ENCODE measurements around the gene TAF5L.

TAF5L gene

GRCh38 chr1:229594227-229595008, 31.5 kb downstream of the TAF5L start:
- Histone ChIP-seq H2AFZ (ENCODE audit: low read depth) (no peak overlapping the region), H3K4me1 (ENCODE audit: low read depth, poor library complexity, severe bottlenecking) (no peaks in the 10 kb centered on the region), H3K79me2 (ENCODE audit: insufficient read depth, low read depth) (peaks cover 2% of the 10 kb centered on the region; the same call in 1 of the 2 replicates), H3K36me3 (ENCODE audit: insufficient read depth) (no peaks in the 10 kb centered on the region), H4K20me1 (ENCODE audit: insufficient read depth) (no peaks in the 10 kb centered on the region), H3K4me2 (no peak overlapping the region), H3K9ac (no peak overlapping the region), H3K27ac (no peak overlapping the region), H3K27me3 (ENCODE audit: insufficient read depth, low read depth) (no peaks in the 10 kb centered on the region), H3K4me3 (IDR thresholded peaks at IDR 0.05; ENCODE audit: insufficient read depth, low read depth, low read length) (no peak overlapping the region)
- TF ChIP-seq CTCF (conservative IDR thresholded peaks at IDR 0.05; ENCODE audit: low read depth, low read length): no peak

GRCh38 chr1:229593800-229594199, 32.1 kb downstream of the TAF5L start:
- H4K20me1 ChIP-seq (ENCODE audit: insufficient read depth): no peaks in the 10 kb centered on the region
- no peak for TF ChIP-seq CTCF (conservative IDR thresholded peaks at IDR 0.05; ENCODE audit: low read depth, low read length)
- H3K4me1 ChIP-seq (ENCODE audit: low read depth, poor library complexity, severe bottlenecking): no peaks in the 10 kb centered on the region
- no peaks in the 10 kb centered on the region for H3K79me2 ChIP-seq (ENCODE audit: insufficient read depth, low read depth)
- no peak overlapping the region for H3K27ac ChIP-seq
- H3K4me3 ChIP-seq (IDR thresholded peaks at IDR 0.05; ENCODE audit: insufficient read depth, low read depth, low read length): no peak overlapping the region
- no peaks in the 10 kb centered on the region for H3K36me3 ChIP-seq (ENCODE audit: insufficient read depth)
- H3K27me3 ChIP-seq (ENCODE audit: insufficient read depth, low read depth): no peaks in the 10 kb centered on the region
- H3K9ac ChIP-seq: no peak overlapping the region
- no peak overlapping the region for H2AFZ ChIP-seq (ENCODE audit: low read depth)
- no peak overlapping the region for H3K4me2 ChIP-seq

GRCh38 chr1:229590119-229590518, 35.8 kb downstream of the TAF5L start:
- Histone ChIP-seq H2AFZ (ENCODE audit: low read depth) (no peak overlapping the region), H3K27me3 (ENCODE audit: insufficient read depth, low read depth) (no peaks in the 10 kb centered on the region), H3K4me2 (no peak overlapping the region), H4K20me1 (ENCODE audit: insufficient read depth) (no peaks in the 10 kb centered on the region), H3K79me2 (ENCODE audit: insufficient read depth, low read depth) (no peaks in the 10 kb centered on the region), H3K36me3 (ENCODE audit: insufficient read depth) (no peaks in the 10 kb centered on the region), H3K27ac (no peak overlapping the region), H3K4me1 (ENCODE audit: low read depth, poor library complexity, severe bottlenecking) (no peaks in the 10 kb centered on the region), H3K4me3 (IDR thresholded peaks at IDR 0.05; ENCODE audit: insufficient read depth, low read depth, low read length) (no peak overlapping the region), H3K9ac (no peak overlapping the region)
- no peak for TF ChIP-seq CTCF (conservative IDR thresholded peaks at IDR 0.05; ENCODE audit: low read depth, low read length)

GRCh38 chr1:229585338-229585737, 40.6 kb downstream of the TAF5L start:
- TF ChIP-seq CTCF (conservative IDR thresholded peaks at IDR 0.05; ENCODE audit: low read depth, low read length): no peak
- H3K4me3 ChIP-seq (IDR thresholded peaks at IDR 0.05; ENCODE audit: insufficient read depth, low read depth, low read length): no peak overlapping the region
- no peaks in the 10 kb centered on the region for H3K79me2 ChIP-seq (ENCODE audit: insufficient read depth, low read depth)
- H3K4me1 ChIP-seq (ENCODE audit: low read depth, poor library complexity, severe bottlenecking): no peaks in the 10 kb centered on the region
- H3K9ac ChIP-seq: no peak overlapping the region
- no peaks in the 10 kb centered on the region for H3K36me3 ChIP-seq (ENCODE audit: insufficient read depth)
- H3K27me3 ChIP-seq (ENCODE audit: insufficient read depth, low read depth): no peaks in the 10 kb centered on the region
- no peak overlapping the region for H3K4me2 ChIP-seq
- no peak overlapping the region for H2AFZ ChIP-seq (ENCODE audit: low read depth)
- H3K27ac ChIP-seq: no peak overlapping the region
- H4K20me1 ChIP-seq (ENCODE audit: insufficient read depth): no peaks in the 10 kb centered on the region
